Measurements from ENCODE around the gene IGF2BP3.

DNA sequence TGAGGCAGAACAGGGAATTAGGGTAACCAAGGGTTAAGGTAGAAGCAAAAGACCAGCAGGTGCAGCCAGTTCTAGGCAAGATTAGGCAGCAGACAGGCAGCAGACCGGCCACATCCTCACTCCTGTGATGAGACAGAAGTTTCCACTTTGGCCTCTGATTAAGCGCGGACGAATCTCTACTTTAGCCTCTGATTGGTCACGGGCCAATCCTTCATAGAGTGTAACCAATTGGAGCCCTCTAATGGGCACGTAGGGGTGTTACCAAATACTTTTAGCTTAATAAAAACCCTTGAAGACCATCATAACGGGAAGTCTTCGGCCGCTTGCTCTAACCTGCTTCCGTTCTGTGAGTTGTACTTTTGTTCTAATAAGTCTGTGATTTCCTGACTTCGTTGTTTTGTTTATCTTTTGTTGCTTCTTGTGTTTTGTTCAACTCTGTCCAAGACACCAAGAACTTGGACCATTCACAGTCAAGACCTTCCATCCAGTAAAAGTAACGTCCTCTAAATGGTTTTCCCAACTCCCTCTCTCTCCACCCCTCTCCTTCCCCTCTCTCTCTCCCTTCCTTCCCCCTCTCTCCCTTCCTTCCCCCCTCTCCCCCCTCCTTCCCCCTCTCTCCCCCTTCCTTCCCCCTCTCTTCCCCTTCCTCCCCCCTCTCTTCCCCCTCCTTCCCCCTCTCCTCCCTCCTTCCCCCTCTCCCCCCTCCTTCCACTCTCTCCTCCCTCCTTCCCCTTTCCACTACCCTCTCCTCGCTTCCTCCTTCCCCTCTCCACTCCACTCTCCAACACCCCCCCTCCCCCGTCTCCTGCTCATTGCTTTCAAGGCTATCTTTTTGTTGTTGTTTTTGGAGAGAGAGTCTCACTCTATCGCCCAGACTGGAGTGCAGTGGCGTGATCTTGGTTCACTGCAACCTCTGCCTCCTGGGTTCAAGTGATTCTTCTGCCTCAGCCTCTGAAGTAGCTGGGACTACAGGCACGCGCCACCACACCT, 184.3 kb downstream of the IGF2BP3 start:
- TF ChIP-seq SUZ12 (IDR thresholded peaks at IDR 0.05; ENCODE audit: extremely low read depth, insufficient read depth, insufficient read length) (no peak), ZNF274 (IDR thresholded peaks at IDR 0.05; ENCODE audit: low read depth, low read length) (no peak), YY1 (IDR thresholded peaks at IDR 0.05; ENCODE audit: insufficient read depth, insufficient read length) (no peak)

All from NT2/D1 (cell line).